Measurements from ENCODE around the gene IQUB.
A peak's percentile ranks its signal among the peaks of the same experiment; 100 is the strongest.
"Not testable (repeated sequence)": the region's sequence is repeated elsewhere in the genome, so short reads cannot be mapped to it uniquely, and the experiment has no call there.

IQUB gene

DNA sequence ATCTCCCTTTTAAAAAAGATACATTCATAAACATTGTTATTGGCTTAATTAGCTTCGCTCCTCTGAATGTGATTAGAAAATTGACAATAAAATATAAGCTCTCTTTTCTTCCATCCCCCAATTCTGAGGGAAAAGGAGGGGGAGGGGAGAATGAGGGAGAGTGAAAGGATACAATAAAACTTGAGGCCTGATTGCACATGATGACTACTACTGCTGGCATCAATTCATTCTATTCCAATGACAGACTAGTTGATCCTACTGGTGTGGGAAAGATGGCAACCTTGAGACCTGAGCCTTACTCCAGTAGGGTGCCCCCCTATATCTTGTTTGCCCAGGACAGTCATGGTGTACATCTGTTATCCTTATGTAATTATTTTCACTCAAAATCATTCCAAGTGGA lies 4.5 kb upstream of the IQUB start:
- no peak for DNase-seq (ENCODE audit: low spot score)
- TF ChIP-seq CTCF (IDR thresholded peaks at IDR 0.05; ENCODE audit: extremely low read depth, missing control alignments) = no peak

- DNase-seq (ENCODE audit: low spot score) = no peak
- no peak for TF ChIP-seq CTCF (IDR thresholded peaks at IDR 0.05; ENCODE audit: extremely low read depth, missing control alignments)
Observed at GRCh38 chr7:123538189-123538714, 3.9 kb upstream of the IQUB start.

DNA sequence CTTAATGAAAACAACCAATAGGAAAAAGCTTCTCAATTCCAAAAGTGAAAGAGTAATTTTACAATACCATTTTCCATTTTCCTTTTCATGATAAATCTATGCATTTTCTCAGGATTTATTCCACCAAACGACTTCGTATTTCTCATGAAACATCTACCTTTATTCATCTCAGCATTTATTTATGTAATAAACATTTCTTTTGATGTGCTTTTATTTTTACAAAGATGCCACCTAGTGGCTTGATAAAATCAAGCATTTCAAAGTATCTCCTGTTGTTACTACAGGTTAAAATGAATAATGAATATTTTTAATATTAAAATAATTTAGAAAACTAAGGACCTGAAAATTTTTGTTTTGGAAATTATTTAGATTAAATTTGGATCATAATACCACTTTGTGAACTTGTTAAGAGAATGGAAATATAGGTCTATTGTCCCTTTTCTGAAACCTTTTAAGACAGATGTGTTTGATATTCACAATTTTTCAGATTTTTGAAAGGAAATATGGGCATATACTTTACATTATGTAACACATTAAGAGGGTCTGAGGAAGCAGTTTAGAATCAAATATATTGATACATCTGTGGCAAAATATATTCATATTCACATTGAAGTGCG lies 2.7 kb upstream of the IQUB start:
- TF ChIP-seq CTCF (IDR thresholded peaks at IDR 0.05; ENCODE audit: extremely low read depth, missing control alignments) = peak; percentile 7
- DNase-seq (ENCODE audit: low spot score) = no peak

DNA sequence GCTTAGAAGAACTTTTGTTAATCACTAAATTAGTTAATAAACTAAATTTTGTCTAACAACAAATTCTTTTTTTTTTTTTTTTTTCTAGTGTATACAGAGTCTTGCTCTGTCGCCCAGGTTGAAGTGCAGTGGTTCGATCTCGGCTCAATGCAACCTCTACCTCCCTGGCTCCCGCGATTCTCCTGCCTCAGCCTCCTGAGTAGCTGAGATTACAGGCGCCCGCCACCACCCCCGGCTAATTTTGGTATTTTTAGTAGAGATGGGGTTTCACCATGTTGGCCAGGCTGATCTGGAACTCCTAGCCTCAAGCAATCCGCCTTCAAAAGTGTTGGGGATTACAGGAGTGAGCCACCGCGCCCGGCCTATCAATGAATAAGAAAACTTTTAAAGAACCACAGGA lies 1.1 kb upstream of the IQUB start:
- no peak for TF ChIP-seq CTCF (IDR thresholded peaks at IDR 0.05; ENCODE audit: extremely low read depth, missing control alignments)
- DNase-seq (ENCODE audit: low spot score) = no peak

- no peak for DNase-seq (ENCODE audit: low spot score)
- TF ChIP-seq CTCF (IDR thresholded peaks at IDR 0.05; ENCODE audit: extremely low read depth, missing control alignments) = no peak
Observed at GRCh38 chr7:123533929-123534382, 439 bp downstream of the IQUB start.

DNA sequence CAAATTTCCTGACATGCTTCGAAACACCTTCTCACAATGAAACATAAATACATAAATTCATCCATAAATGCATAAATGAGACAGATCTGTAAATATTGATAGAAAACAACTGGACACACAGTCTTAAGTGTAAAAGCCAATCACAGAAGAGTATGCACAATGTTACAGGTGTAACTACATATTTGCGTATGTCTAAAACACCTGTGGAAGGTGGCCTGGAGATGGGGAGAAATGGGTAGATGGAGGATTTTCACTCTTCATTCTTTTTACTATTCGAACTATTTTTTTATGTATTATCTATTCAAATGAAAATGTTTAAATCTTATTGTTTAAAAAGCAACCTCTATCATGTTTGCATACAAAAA lies 860 bp downstream of the IQUB start:
- TF ChIP-seq CTCF (IDR thresholded peaks at IDR 0.05; ENCODE audit: extremely low read depth, missing control alignments) = no peak
- DNase-seq (ENCODE audit: low spot score) = no peak

DNA sequence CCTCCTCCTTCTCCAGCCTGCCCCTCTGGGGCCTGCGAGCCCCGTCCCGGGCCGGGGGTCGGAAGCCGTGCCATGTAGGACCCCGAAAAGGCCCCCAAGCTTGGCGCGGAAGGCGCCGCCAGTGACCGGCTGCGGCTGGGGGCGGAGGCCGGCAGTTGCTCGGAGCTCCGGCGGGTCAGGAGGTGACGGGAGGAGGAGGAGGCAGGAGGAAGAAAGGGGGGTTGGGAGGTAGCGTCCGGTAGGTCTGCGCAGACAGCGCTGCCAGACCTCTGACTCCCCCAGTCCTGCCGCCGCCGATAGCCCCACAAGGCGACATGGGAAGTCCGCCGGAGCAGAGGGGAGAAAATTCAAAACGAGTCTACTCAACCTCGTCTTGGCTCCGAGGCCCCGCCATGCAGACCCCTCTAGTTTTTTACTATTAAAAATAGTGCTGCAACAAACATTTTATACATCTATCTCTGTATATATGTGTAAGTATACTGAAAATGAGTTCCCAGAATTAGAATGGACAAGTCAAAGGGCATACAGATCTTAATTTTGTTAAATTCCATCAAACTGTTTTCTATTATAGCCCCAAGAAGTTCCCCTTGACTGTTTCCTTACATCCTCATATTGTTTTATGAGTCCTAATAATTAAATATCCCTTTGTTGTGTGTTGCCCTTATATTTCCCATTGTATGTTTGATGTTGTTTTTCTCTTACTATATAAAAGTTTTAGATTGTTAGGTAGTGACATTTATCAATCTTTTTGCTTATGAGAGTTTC lies 1.4 kb downstream of the IQUB start:
- DNase-seq (ENCODE audit: low spot score) = not testable (repeated sequence)

- not testable (repeated sequence) for DNase-seq (ENCODE audit: low spot score)
Observed at GRCh38 chr7:123532343-123532742, 2.1 kb downstream of the IQUB start.

- not testable (repeated sequence) for DNase-seq (ENCODE audit: low spot score)
Observed at GRCh38 chr7:123530035-123530591, 4.3 kb downstream of the IQUB start.

All from GM20000 (cell line).